ENCODE results near the gene MPHOSPH10. TPM values are rescaled to one million over a fixed set of nuclear protein-coding genes. Genes with fewer than 3 reads are reported as not detected.
"Not testable (repeated sequence)": the region's sequence is repeated elsewhere in the genome, so short reads cannot be mapped to it uniquely, and the experiment has no call there.

Gene MPHOSPH10
- total and polyA plus RNA-seq, 4 donors = 16.8 to 40.6 (median 25.0) TPM

- DNase-seq; H3K4me1 ChIP-seq (ENCODE audit: control insufficient read depth in 5 of 5, insufficient read depth in 5 of 5, low read length in 5 of 5); H3K27ac ChIP-seq (ENCODE audit: low read depth in 1 of 2, low read length in 1 of 2); H3K4me3 ChIP-seq; ATAC-seq (ENCODE audit: insufficient read depth, low FRiP score); H3K36me3 ChIP-seq (ENCODE audit: control insufficient read depth in 4 of 4, insufficient read depth in 4 of 4, low read length in 4 of 4); H3K27me3 ChIP-seq (ENCODE audit: control insufficient read depth in 3 of 3, insufficient read depth in 3 of 3, low read length in 2 of 3); H3K9me3 ChIP-seq (ENCODE audit: control insufficient read depth in 4 of 4, insufficient read depth in 3 of 4, low read length in 3 of 4); H3K9ac ChIP-seq (ENCODE audit: insufficient read depth in 1 of 2, low read length in 2 of 2): not testable (repeated sequence)
- WGBS, 2 donors = 87 to 88% methylated on average over 14 of the region's 14 CpGs
These were observed 41.0 kb upstream of the MPHOSPH10 start for GRCh38 chr2:71089475-71089874.

GRCh38 chr2:71091808-71092207 lies 38.6 kb upstream of the MPHOSPH10 start:
- 87 to 90% methylated on average over 9 of the region's 9 CpGs for WGBS, 2 donors
- not testable (repeated sequence) for H3K27me3 ChIP-seq (ENCODE audit: control insufficient read depth in 3 of 3, insufficient read depth in 3 of 3, low read length in 2 of 3); H3K27ac ChIP-seq (ENCODE audit: low read depth in 1 of 2, low read length in 1 of 2); DNase-seq; H3K9me3 ChIP-seq (ENCODE audit: control insufficient read depth in 4 of 4, insufficient read depth in 3 of 4, low read length in 3 of 4); H3K36me3 ChIP-seq (ENCODE audit: control insufficient read depth in 4 of 4, insufficient read depth in 4 of 4, low read length in 4 of 4); H3K9ac ChIP-seq (ENCODE audit: insufficient read depth in 1 of 2, low read length in 2 of 2); H3K4me1 ChIP-seq (ENCODE audit: control insufficient read depth in 5 of 5, insufficient read depth in 5 of 5, low read length in 5 of 5); ATAC-seq (ENCODE audit: insufficient read depth, low FRiP score); H3K4me3 ChIP-seq

DNA sequence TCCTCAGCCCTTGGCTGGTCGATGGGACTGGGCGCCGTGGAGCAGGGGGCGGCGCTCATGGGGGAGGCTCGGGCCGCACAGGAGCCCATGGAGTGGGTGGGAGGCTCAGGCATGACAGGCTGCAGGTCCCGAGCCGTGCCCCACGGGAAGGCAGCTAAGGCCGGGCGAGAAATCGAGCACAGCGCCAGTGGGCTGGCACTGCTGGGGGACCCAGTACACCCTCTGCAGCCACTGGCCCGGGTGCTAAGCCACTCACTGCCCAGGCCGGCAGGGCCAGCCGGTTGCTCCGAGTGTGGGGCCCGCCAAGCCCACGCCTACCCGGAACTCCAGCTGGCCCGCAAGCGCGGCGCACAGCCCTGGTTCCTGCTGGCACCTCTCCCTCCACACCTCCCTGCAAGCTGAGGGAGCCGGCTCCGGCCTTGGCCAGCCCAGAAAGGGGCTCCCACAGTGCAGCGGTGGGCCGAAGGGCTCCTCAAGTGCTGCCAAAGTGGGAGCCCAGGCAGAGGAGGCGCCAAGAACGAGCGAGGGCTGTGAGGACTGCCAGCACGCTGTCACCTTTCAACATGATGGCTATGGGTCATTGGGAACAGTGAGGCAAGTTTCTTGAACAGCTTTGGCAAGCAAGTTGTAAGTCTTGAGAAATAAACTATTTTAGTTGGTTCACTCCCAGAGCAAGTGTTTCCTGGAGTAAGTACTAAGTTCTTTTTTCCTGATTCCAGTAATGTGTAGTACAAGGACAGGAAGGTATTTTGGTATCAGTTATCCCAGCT lies 37.8 kb upstream of the MPHOSPH10 start:
- not testable (repeated sequence) for ATAC-seq (ENCODE audit: insufficient read depth, low FRiP score); H3K36me3 ChIP-seq (ENCODE audit: control insufficient read depth in 4 of 4, insufficient read depth in 4 of 4, low read length in 4 of 4); H3K9me3 ChIP-seq (ENCODE audit: control insufficient read depth in 4 of 4, insufficient read depth in 3 of 4, low read length in 3 of 4); H3K27me3 ChIP-seq (ENCODE audit: control insufficient read depth in 3 of 3, insufficient read depth in 3 of 3, low read length in 2 of 3); H3K27ac ChIP-seq (ENCODE audit: low read depth in 1 of 2, low read length in 1 of 2); H3K4me3 ChIP-seq; H3K4me1 ChIP-seq (ENCODE audit: control insufficient read depth in 5 of 5, insufficient read depth in 5 of 5, low read length in 5 of 5); DNase-seq; H3K9ac ChIP-seq (ENCODE audit: insufficient read depth in 1 of 2, low read length in 2 of 2)
- 93 to 96% methylated on average over 33 of the region's 33 CpGs for WGBS, 2 donors

GRCh38 chr2:71100195-71100964 lies 30.1 kb upstream of the MPHOSPH10 start:
- Histone ChIP-seq H3K4me3 (no peak overlapping the region), H3K27ac (ENCODE audit: low read depth in 1 of 2, low read length in 1 of 2) (no peak overlapping the region), H3K27me3 (ENCODE audit: control insufficient read depth in 3 of 3, insufficient read depth in 3 of 3, low read length in 2 of 3) (no peaks in the 10 kb centered on the region), H3K9me3 (ENCODE audit: control insufficient read depth in 4 of 4, insufficient read depth in 3 of 4, low read length in 3 of 4) (no peaks in the 10 kb centered on the region), H3K9ac (ENCODE audit: insufficient read depth in 1 of 2, low read length in 2 of 2) (no peak overlapping the region), H3K4me1 (ENCODE audit: control insufficient read depth in 5 of 5, insufficient read depth in 5 of 5, low read length in 5 of 5) (no peaks in the 10 kb centered on the region), H3K36me3 (ENCODE audit: control insufficient read depth in 4 of 4, insufficient read depth in 4 of 4, low read length in 4 of 4) (no peaks in the 10 kb centered on the region)
- ATAC-seq (ENCODE audit: insufficient read depth, low FRiP score) (no peak), DNase-seq (peak; percentile 45 to 50 (median 47))
- TF ChIP-seq CTCF (IDR thresholded peaks at IDR 0.05; ENCODE audit: control extremely low read depth, extremely low read depth) = peak; percentile 48
- WGBS, 2 donors = 5 to 7% methylated on average over 3 of the region's 3 CpGs

DNA sequence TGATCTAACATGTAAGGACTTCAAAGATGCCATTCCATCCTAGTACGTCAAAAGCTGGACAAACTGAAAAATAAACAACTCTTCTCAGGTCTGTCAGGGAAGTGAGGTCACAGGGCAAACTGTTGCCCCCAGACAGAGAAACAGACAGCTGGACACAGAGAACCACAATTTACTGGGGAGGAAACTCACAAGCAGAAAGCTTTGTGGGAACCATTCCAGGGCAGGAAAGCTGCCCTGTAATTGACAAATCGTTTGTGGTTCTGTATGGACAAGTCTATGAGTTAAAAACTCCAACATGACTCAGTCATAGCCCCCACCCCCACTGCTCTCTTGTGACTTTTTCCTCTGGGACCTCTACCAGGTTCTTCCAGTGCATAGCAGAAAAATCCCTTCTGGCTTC lies 28.8 kb upstream of the MPHOSPH10 start:
- Histone ChIP-seq H3K9me3 (ENCODE audit: control insufficient read depth in 4 of 4, insufficient read depth in 3 of 4, low read length in 3 of 4) (no peaks in the 10 kb centered on the region), H3K27ac (ENCODE audit: low read depth in 1 of 2, low read length in 1 of 2) (no peak overlapping the region), H3K4me3 (no peak overlapping the region), H3K36me3 (ENCODE audit: control insufficient read depth in 4 of 4, insufficient read depth in 4 of 4, low read length in 4 of 4) (no peaks in the 10 kb centered on the region), H3K27me3 (ENCODE audit: control insufficient read depth in 3 of 3, insufficient read depth in 3 of 3, low read length in 2 of 3) (no peaks in the 10 kb centered on the region), H3K4me1 (ENCODE audit: control insufficient read depth in 5 of 5, insufficient read depth in 5 of 5, low read length in 5 of 5) (no peaks in the 10 kb centered on the region), H3K9ac (ENCODE audit: insufficient read depth in 1 of 2, low read length in 2 of 2) (no peak overlapping the region)
- no peak for ATAC-seq (ENCODE audit: insufficient read depth, low FRiP score)
- peak in 1 of 3 donors; percentile 8 for DNase-seq
- TF ChIP-seq CTCF (IDR thresholded peaks at IDR 0.05; ENCODE audit: control extremely low read depth, extremely low read depth) = no peak
- WGBS, 2 donors = 19 to 35% methylated on average over 2 of the region's 2 CpGs
